Activated CD4-positive, alpha-beta T cell treated with anti-CD3 and anti-CD28 coated beads for 36 hours (primary cell): ENCODE data around the gene CENPVL1. TPM values are rescaled to one million over a fixed set of nuclear protein-coding genes. Genes with fewer than 3 reads are reported as not detected.
A peak's percentile ranks its signal among the peaks of the same experiment; 100 is the strongest.

Source experiments
- ATAC-seq: fragments of 200-7000 bp; cut with Tn5 transposase; one replicate; pipeline ENCODE4 v1.10.0; 2021; ENCODE audit warnings: mild to moderate bottlenecking, moderate library complexity
- CTCF ChIA-PET: fragments of 350-600 bp; sonication (Branson Sonifier 250); formaldehyde crosslinking; loops from one replicate; lab custom pipeline; 2021; ENCODE audit warnings: antibody characterized with exemption; lab: Charles Lee
- POLR2A ChIA-PET: fragments of 350-600 bp; sonication (Branson Sonifier 250); formaldehyde crosslinking; loops from one replicate; lab custom pipeline; 2021; ENCODE audit warnings: antibody characterized with exemption, inconsistent platforms; lab: Charles Lee
- DNase-seq: peaks from one replicate; pipeline ENCODE4 v3.0.0-alpha.2; 2020
- H3K27ac Mint-ChIP-seq: one replicate; pipeline ENCODE4 v1.8.0; 2021; ENCODE audit warnings: mixed read lengths
- H3K27me3 Mint-ChIP-seq: one replicate; pipeline ENCODE4 v1.8.0; 2021; ENCODE audit warnings: mixed read lengths
- H3K36me3 Mint-ChIP-seq: one replicate; pipeline ENCODE4 v1.8.0; 2021; ENCODE audit warnings: low read depth, mixed read lengths
- H3K4me1 Mint-ChIP-seq: one replicate; pipeline ENCODE4 v1.8.0; 2021; ENCODE audit warnings: mixed read lengths
- H3K4me3 Mint-ChIP-seq: one replicate; pipeline ENCODE4 v1.8.0; 2021; ENCODE audit warnings: mild to moderate bottlenecking, moderate library complexity, mixed read lengths
- H3K9me3 Mint-ChIP-seq: one replicate; pipeline ENCODE4 v1.8.0; 2021; ENCODE audit warnings: low read depth, mixed read lengths
- intact Hi-C, 2 experiments: fragments of 100-400 bp; cut with DNase I in 1 of 2; cut with micrococcal nuclease in 1 of 2; formaldehyde crosslinking; loops; one replicate each; pipeline versions ENCODE4 v1.14.2 to v1.15.1; 2022 to 2024; cut with DNase I, micrococcal nuclease
- total RNA-seq, 2 experiments: library from RNA; stranded (reverse); gene quantifications; one replicate each; pipeline ENCODE4 v1.2.3, GENCODE V29; 2021

Gene CENPVL1
- total RNA-seq, 2 experiments from 2014 or later = not detected

GRCh38 chrX:51743179-51743957 is 33.1 kb downstream of the CENPVL1 start, which contains the start of gene GSPT2:
Gene GSPT2, plus strand, starts transcription at chrX:51743442. Its CDS starts 185 bp downstream, at chrX:51743627.
- intact Hi-C loops = loop anchor here (1.0 kb wide), 4 partner anchors 59 to 518 kb away; no protein-coding TSS in a partner anchor
- Mint-ChIP-seq H3K27me3 (no peaks in the 10 kb centered on the region), H3K9me3 (peaks cover 22% of the 10 kb centered on the region), H3K4me1 (peaks cover 22% of the 10 kb centered on the region), H3K4me3 (peak within 1 kb of the TSS; percentile 85), H3K27ac (peak within 1 kb of the TSS; percentile 86), H3K36me3 (peaks cover 26% of the 10 kb centered on the region)
- ChIA-PET POLR2A (no interaction called here), CTCF (no interaction called here)
- ATAC-seq (peak; percentile 97), DNase-seq (peak; percentile 83)

DNA sequence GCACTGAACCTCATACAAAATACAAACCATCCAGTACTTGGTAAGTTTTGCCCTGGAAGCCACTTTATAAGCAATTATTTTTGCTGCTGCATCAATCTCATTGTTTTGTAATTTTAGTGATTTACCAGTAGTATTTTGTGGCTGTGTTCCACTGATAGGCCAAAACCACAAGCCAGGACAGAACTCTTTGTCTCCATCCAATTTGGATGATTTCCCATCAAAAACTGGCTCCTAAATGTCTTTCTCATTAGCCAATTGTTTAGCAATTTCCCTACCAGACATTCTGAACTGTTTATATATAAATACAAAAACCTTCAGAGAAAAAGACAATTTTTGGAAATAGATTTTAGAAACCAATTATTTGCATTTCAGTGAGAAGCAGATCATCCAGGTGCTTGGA is 37.4 kb downstream of the CENPVL1 start:
- DNase-seq (no peak), ATAC-seq (no peak)
- Mint-ChIP-seq H3K4me1 (peaks cover 20% of the 10 kb centered on the region), H3K27ac (no peak overlapping the region), H3K27me3 (no peaks in the 10 kb centered on the region), H3K36me3 (peaks cover 26% of the 10 kb centered on the region), H3K9me3 (peaks cover 27% of the 10 kb centered on the region), H3K4me3 (no peak overlapping the region)
- ChIA-PET CTCF (no interaction called here), POLR2A (no interaction called here)
- intact Hi-C loops = no loop called here

DNA sequence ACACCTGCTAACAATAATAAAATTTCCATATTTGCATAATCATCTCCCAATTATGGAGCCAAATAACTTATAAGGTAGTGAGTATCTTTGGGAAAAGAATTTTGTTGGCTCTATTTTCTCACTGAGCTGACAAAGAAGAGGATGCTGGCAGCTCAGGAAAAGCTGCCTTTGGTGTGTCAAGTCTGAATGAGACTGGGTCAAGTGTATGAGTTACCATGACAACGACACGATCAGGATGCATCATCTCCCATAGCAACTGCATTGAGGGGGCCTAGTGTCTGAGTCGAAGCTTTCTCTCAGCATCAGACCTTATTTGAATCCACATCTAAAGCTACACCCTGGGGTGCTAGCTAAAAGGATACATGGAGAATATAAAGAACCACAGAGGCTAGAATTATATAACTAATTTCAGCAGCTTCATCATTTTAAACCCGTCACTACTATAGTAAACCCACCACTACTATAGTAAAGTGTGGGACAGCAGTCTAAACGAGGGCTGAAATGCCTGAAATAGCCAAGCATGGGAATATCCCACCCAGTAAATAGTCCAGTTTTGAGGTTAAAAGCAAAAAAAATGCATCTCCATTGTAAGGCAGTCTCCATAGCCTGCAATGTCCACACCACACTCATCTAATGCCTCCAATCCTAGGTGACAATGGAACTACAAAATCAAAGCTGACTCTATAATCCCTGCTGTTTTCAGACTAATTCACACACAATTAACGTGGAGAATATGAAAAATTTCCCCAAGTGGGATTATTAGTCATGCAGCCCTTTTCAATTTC is 48.9 kb downstream of the CENPVL1 start:
- H3K9me3 Mint-ChIP-seq = no peaks in the 10 kb centered on the region
- DNase-seq (no peak), ATAC-seq (no peak)
- intact Hi-C loops = no loop called here
- CTCF ChIA-PET = no interaction called here
- H3K4me3 Mint-ChIP-seq = no peak overlapping the region
- H3K4me1 Mint-ChIP-seq = no peaks in the 10 kb centered on the region
- H3K36me3 Mint-ChIP-seq = no peaks in the 10 kb centered on the region
- no peak overlapping the region for H3K27ac Mint-ChIP-seq
- no peaks in the 10 kb centered on the region for H3K27me3 Mint-ChIP-seq
- POLR2A ChIA-PET = no interaction called here

DNA sequence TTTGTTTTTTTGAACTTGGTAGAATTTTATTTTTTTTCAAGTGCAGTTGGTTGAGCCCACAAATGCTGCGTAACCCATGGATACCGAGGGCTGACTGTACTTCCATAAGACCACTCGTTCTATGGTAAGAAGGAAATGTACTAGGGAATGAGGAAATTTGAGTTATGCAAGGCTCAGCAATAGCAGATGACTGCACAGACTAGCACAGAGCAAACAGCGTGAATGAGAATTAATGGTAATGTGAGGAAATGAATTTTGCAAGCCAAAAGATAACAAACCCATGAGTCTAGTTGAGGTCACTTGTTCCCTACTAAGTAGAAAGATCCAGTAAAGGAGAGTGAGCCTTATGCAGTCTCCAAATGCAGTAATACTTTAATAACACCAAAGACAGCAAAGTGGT is 50.3 kb downstream of the CENPVL1 start:
- ChIA-PET CTCF (no interaction called here), POLR2A (no interaction called here)
- no peaks in the 10 kb centered on the region for H3K27me3 Mint-ChIP-seq
- no peak overlapping the region for H3K27ac Mint-ChIP-seq
- no peaks in the 10 kb centered on the region for H3K36me3 Mint-ChIP-seq
- H3K4me3 Mint-ChIP-seq = no peak overlapping the region
- intact Hi-C loops = no loop called here
- H3K4me1 Mint-ChIP-seq = no peaks in the 10 kb centered on the region
- DNase-seq = no peak
- H3K9me3 Mint-ChIP-seq = no peaks in the 10 kb centered on the region
- ATAC-seq = no peak

Other genes starting within 250 kb of the CENPVL1 start
- gene NUDT11, start 213.9 kb upstream of the CENPVL1 start, total RNA-seq = 1 to 10 TPM; 1.9 to 2.4 TPM
- gene CENPVL3, start 91.6 kb upstream of the CENPVL1 start, total RNA-seq = under 1 TPM; 0.33 to 0.43 TPM
- not detected for gene CENPVL2, start 27.7 kb upstream of the CENPVL1 start, total RNA-seq
- gene GSPT2, start 32.9 kb downstream of the CENPVL1 start, total RNA-seq = 10 to 100 TPM; 11.2 to 11.6 TPM
- 10 to 100 TPM; 46.8 to 55.4 TPM for gene MAGED1, start 183.1 kb downstream of the CENPVL1 start, total RNA-seq